GM13977 (cell line): Measurements from ENCODE around the gene CNOT1.
"Not testable (repeated sequence)": the region's sequence is repeated elsewhere in the genome, so short reads cannot be mapped to it uniquely, and the experiment has no call there.

Experiments used
- DNase-seq: peaks from one replicate; pipeline ENCODE4 v3.0.0; 2012; ENCODE audit warnings: low spot score
- CTCF ChIP-seq: IDR thresholded peaks from 2 replicates; pipeline ENCODE4 v1.5.1; 2012; ENCODE audit warnings: mild to moderate bottlenecking, control low read depth; ENCODE audit not compliant: insufficient read depth; ENCODE audit errors: extremely low read depth, missing control alignments
- in situ Hi-C: fragments of 300-500 bp; cut with MboI; formaldehyde crosslinking; loops from one replicate; pipeline ENCODE4 v1.12.0; 2022; ENCODE audit warnings: low sequenced_read_pairs, low pct_unique_long_range_greater_than_20kb, mixed read lengths, inconsistent platforms; ENCODE audit not compliant: unreplicated experiment

CNOT1 gene

GRCh38 chr16:58624209-58624608 lies 5.4 kb downstream of the CNOT1 start:
- no peak for TF ChIP-seq CTCF
- in situ Hi-C loops = no loop called here
- no peak for DNase-seq

GRCh38 chr16:58620396-58620795 lies 9.2 kb downstream of the CNOT1 start:
- no peak for TF ChIP-seq CTCF
- no peak for DNase-seq
- in situ Hi-C loops = no loop called here

- no peak for TF ChIP-seq CTCF
- in situ Hi-C loops = no loop called here
- no peak for DNase-seq
Measured at GRCh38 chr16:58615280-58615679, 14.3 kb downstream of the CNOT1 start.

- no peak for TF ChIP-seq CTCF
- DNase-seq = no peak
- in situ Hi-C loops = no loop called here
Measured at GRCh38 chr16:58614860-58615259, 14.8 kb downstream of the CNOT1 start.

- DNase-seq = no peak
- TF ChIP-seq CTCF = no peak
- in situ Hi-C loops = no loop called here
Measured at GRCh38 chr16:58614212-58614611, 15.4 kb downstream of the CNOT1 start.

GRCh38 chr16:58612965-58613364 lies 16.7 kb downstream of the CNOT1 start:
- DNase-seq, in situ Hi-C loops: not testable (repeated sequence)

GRCh38 chr16:58608601-58609136 lies 21.0 kb downstream of the CNOT1 start:
- no peak for TF ChIP-seq CTCF
- no peak for DNase-seq
- in situ Hi-C loops = no loop called here
